ENCODE results near the gene ANKHD1.

The ANKHD1 gene

DNA sequence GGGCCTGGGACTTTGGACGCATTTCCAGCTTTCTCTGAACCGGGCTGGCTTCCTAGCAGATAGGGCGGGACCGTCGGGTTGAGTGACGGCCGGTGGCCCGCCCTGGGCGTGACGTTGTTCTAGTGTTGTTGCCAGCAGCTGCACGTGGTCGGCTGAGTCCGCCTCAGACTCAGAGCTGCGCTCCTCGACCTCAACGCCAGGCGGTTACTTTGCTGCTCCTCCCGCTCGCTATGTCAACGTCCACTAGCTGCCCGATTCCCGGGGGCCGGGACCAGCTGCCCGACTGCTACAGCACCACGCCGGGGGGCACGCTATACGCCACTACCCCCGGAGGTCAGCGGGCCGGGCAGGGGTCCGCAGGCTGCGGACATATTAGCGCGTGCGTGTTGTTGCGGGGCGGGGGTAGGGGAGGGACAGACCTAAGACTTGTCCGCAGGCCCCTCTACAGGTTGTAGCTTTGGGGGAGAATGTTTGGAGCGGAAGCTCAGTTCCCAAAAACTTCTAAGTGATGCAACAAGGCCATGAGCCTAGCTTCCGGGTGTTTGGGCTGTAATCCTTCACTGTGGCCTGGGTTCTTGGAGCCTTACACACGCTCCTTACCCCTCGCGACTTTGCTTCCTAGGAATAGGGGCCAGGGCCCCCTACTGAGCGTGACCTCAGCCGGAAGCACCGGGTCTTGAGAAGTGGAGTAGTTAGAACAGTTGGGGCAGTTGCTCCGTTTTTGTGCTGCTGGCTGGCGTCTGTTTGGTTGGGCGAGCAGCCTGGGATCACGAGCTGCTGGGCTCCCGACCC lies 146.1 kb downstream of the ANKHD1 start, which contains the start of gene EIF4EBP3:
Gene EIF4EBP3 (plus strand): TSS at position 155 of the 792 bp plus-strand sequence. CDS start 76 bp downstream, at position 231.
- DNase-seq, result peak; percentile 89

GRCh38 chr5:140548300-140548688 lies 146.7 kb downstream of the ANKHD1 start:
- DNase-seq, result no peak

GRCh38 chr5:140548791-140549190 lies 147.2 kb downstream of the ANKHD1 start:
- no peak for DNase-seq

- DNase-seq, result no peak
These were observed 147.9 kb downstream of the ANKHD1 start for GRCh38 chr5:140549237-140550144.

DNA sequence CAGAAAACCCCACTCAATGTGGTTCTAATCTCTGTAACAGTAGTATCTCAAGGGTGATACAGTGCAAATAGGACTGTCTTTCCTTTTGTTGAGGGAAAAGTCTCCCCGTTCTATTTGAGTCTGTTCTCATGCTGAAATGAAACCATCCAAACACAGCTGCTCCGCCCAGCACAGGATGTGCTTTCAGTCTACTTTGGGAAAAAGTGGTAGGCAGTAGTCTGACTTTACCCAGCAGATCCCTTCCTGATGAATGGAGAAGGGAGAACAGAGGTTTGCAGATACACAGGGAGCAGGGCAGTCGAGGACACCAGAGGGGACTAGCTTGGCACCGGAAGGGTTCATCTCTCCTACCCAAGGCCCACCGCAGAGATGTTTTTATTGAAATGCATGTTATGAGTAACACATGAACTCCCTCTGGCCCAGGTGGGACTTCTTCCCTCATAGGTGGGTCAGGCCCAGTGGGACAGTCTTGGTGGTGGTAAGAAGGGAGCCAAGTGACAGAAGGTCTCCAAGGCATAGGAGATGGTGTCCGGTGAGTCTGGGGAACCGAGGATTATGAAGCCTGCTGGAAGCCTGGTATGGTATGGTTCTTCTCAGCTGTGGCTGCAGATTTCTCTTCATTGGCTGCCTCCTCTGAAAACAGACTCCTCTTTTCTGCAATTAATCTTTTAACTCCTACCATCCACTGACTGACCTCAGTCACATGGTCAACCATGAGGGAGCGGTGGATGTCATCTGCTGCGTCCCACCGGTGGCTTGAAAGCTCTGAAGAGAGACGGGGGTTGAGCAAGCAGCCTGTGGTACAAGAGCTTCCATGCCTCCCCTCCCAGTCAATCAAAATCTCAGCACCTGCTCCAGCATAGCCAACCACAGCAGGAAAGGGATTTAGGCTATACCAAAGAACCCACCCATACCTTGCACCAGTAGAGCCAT lies 148.8 kb downstream of the ANKHD1 start:
- no peak for DNase-seq

DNA sequence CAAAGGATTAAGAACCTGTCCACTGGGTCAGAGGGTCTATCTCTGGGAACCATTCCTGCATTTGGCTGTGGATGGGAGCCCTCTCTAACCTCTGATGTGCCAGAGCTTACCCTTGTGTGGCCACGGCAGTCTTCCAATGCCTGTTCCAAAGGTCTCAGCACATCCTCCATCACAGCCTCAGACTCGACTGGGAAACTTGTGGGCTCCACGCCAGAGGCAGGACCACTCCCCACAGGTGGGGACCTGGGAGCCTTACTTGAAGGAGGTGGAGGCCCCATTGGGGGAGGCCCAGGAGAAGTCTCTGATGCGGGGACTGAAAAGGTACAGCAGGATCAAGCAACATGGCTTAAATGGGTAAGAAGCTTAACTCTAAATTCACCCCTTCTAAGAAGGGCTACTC lies 150.2 kb downstream of the ANKHD1 start:
- no peak for DNase-seq

DNA sequence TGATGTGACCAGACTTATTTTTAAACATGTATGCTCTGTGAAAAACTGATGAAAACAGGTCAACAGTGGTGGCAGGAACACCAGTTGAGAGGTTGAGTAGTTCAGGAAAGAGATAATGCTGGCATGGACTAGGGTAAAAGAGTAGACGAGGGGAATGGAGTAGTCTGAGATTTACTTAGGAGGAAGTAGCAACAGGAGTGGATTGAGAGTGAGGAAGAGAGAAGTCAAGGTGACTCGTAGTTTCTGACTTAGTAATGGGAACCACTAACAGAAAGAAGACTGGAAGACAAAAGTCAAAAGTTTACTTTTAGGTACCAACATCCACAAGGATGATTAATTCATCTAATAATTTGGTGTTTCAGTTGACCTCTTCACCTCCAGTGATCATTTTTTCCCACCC lies 152.0 kb downstream of the ANKHD1 start:
- DNase-seq, result no peak

GRCh38 chr5:140554454-140554853 lies 152.8 kb downstream of the ANKHD1 start:
- DNase-seq, result no peak

- no peak for DNase-seq
These were observed 154.2 kb downstream of the ANKHD1 start for GRCh38 chr5:140555747-140556312.

DNA sequence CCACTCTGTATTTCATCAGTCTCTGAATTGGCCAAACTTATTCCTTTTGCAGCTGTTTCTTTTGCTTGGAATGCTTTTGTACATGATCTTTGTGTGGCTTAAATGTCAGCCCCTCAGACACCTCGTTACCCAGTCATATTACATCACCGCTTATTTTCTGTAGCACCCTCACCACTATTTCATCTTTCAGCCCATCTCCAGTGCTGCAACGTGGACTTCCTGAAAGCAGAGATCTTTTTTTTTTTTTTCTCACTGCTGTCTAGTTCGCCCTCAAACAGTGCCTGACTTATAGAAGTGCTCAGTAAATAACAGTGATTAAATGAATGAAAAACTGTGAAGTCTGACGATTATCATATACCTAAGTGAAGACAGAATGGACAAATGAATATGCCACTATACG lies 154.8 kb downstream of the ANKHD1 start:
- no peak for DNase-seq

GRCh38 chr5:140557136-140557805 lies 155.6 kb downstream of the ANKHD1 start, which contains the start of gene SRA1:
Gene SRA1 (minus strand): TSS chr5:140557473. CDS start chr5:140557452, 21 bp downstream.
- DNase-seq, result peak; percentile 82

- no peak for DNase-seq
These were observed 156.3 kb downstream of the ANKHD1 start for GRCh38 chr5:140557965-140558364.

DNA sequence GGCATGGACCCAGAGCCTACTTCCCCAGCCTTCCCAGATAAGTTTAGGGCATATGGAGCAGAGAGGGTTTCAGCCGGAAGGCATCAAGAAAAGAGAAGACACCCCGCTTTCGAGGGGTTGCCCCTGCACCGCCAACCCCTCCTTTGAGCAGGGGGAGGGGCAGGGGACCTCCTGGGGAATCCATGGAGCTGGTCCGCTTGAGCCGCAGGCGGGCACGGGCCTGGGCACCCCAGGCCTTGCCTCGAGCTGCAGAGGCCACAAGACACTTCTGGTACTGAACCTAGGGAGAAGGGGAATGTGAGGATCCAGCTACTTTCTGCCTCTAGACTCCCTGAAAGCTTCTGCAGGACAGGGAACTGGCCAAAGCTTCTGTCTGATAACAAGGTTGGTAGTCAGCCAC lies 156.9 kb downstream of the ANKHD1 start:
- DNase-seq, result no peak

DNA sequence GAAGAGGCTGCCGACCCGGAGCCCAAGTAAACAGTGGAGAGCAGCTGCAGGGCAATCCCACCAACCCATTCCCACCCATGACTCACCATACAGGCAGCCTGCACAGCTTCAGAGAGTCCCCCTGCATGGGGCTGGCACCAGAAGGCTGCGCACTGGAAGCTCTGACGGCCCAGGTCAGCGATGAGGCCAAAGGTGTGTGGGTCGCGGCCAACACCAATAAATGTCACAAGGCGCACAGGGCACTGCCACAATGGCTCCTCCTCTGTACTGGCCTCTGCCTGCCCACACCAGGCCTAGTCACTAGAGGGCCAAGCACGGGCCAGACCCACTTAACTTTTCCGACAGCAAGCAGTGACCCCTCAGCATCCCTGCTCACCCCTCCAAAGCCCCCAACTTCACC lies 158.6 kb downstream of the ANKHD1 start:
- DNase-seq, result no peak

GRCh38 chr5:140561753-140562523 lies 160.3 kb downstream of the ANKHD1 start:
- DNase-seq, result no peak

GRCh38 chr5:140563596-140563995 lies 162.0 kb downstream of the ANKHD1 start:
- no peak for DNase-seq

DNA sequence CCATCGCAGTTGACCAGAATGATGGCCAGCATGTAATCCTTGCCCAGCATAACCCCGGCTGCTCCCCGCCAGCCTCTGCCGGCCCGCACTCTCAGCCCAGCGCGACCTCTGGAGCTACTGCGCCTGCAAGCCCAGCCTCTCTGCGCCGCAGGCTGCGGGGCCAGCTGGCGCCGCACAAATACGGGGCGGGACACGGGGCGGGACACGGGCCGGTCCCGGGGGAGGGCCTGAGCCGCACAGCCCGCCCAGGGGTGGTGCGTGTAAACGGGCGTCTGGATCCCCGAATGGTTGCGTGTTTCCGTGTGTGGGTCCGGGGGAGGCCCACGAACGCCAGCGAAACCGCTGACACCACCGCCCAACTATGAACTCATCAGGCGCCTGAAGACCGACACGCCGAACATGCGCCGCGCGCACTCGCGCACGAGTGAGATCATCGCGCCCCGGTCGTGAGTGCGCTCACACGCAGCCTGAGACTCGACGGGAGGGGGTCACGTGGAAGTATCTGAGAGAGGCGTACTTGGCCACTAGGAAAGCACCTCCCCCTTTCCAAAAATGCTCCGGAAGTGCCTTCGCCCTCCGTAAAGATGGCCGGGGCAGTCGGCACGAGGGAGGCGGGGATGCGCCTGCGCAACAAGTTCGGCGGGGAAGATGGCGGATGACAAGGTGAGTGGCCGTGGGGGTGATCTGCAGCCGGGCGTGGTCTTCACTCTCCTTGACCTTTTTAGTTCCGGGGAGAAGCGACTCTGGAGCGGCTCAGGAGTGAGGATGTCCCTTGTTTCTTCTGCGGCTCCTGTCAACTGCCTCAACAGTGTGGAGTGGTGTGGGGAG lies 162.8 kb downstream of the ANKHD1 start, which contains the start of the genes APBB3 and SLC35A4:
Gene APBB3 (minus strand): TSS at position 403 of the 828 bp plus-strand sequence. CDS start 353 bp downstream, at position 50.
Gene SLC35A4 (plus strand): TSS at position 633 of the 828 bp plus-strand sequence. CDS start 2,342 bp downstream, outside the sequence.
- DNase-seq, result peak; percentile 96

DNA sequence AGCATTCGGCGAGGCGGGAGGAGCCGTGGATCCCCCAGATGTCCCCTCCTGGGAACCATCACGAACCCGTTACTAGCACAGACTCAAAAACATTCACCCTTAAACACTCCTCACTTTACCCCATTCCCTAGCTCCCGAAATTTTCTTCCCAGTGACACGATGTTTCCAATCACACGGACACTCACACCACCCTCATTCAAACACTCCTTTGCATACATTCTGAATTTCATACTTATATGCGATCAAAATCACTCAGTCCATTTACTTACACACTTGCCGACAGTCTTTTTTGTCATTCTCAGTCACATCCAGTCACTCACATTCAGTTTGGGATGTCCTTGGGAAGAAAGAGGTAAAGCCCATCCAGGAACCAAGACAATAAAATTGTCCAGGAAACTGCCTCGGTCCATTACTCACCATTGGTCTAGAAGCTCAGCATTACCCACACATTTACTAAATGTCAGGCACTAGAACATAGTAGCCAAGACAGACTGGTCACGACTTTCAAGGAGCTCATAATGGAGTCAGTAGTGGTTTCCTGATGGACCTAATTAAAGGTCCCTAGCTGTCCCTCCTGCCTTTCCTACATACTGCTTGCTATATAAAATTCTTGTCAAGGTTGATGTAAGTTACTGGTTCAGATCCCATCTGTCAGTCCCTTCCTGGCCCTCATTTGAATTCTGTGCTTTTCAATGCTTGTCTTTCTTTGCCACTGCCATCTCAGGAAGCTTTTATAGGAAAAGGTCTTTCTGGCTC lies 163.6 kb downstream of the ANKHD1 start:
- no peak for DNase-seq

DNA sequence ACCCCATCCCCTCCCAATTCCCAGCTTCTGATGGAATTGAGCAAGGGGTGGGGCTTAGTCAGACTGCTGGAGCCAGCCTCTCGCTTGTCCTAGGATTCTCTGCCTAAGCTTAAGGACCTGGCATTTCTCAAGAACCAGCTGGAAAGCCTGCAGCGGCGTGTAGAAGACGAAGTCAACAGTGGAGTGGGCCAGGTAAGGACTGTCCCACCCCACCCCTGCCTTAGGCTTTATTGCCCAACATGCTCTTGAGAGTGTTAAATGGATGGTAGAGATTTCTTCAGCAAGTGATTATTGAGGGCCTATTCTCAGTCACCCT lies 164.1 kb downstream of the ANKHD1 start:
- DNase-seq, result no peak

All from activated naive CD4-positive, alpha-beta T cell treated with anti-CD3 and anti-CD28 coated beads, Interleukin-2, amount 50 U/mL, for 16 hours (primary cell).